Activated naive CD8-positive, alpha-beta T cell (primary cell): ENCODE results near the gene CEACAM16.

Experiments used
- H3K27ac Mint-ChIP-seq: one replicate; pipeline ENCODE4 v1.8.0; 2021; ENCODE audit warnings: mixed read lengths
- H3K27me3 Mint-ChIP-seq: one replicate; pipeline ENCODE4 v1.8.0; 2021; ENCODE audit warnings: mixed read lengths
- H3K36me3 Mint-ChIP-seq: one replicate; pipeline ENCODE4 v1.8.0; 2021; ENCODE audit warnings: mixed read lengths
- H3K4me1 Mint-ChIP-seq: one replicate; pipeline ENCODE4 v1.8.0; 2021; ENCODE audit warnings: low read depth, mixed read lengths
- H3K4me3 Mint-ChIP-seq: one replicate; pipeline ENCODE4 v1.8.0; 2021; ENCODE audit warnings: mild to moderate bottlenecking, mixed read lengths
- H3K9me3 Mint-ChIP-seq: one replicate; pipeline ENCODE4 v1.8.0; 2021; ENCODE audit warnings: low read depth, mixed read lengths

Gene CEACAM16

GRCh38 chr19:44738136-44738535, 39.2 kb downstream of the CEACAM16 start:
- peaks cover 3% of the 10 kb centered on the region for H3K4me1 Mint-ChIP-seq
- peak overlapping the region; percentile 28 for H3K27ac Mint-ChIP-seq
- H3K9me3 Mint-ChIP-seq = no peaks in the 10 kb centered on the region
- H3K27me3 Mint-ChIP-seq = no peaks in the 10 kb centered on the region
- no peak overlapping the region for H3K4me3 Mint-ChIP-seq
- no peaks in the 10 kb centered on the region for H3K36me3 Mint-ChIP-seq

- Mint-ChIP-seq H3K27me3 (no peaks in the 10 kb centered on the region), H3K36me3 (no peaks in the 10 kb centered on the region), H3K4me1 (peaks cover 3% of the 10 kb centered on the region), H3K27ac (no peak overlapping the region), H3K9me3 (no peaks in the 10 kb centered on the region), H3K4me3 (no peak overlapping the region)
Measured at GRCh38 chr19:44738603-44739558, 39.9 kb downstream of the CEACAM16 start.

DNA sequence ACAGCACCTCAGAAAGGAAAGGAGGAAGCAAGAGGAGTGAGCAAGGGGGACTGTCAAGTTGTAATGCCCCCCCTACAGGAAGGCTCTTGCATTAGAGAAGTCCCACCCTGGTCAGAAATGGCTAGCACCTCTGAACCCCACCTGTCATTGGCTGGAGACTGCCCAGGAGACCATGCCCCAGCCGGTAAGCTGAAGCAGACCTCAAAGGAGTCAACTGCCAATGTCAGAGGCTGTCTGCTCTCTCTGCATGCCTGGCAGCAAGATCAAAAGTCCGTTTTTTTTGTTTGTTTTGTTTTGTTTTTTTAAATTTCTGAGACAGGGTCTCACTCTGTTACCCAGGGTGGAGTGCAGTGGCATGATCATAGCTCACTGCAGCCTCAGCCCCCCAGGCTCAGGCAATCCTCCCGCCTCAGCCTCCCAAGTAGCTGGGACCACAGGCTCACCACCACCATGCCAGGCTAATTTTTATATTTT, 41.4 kb downstream of the CEACAM16 start:
- Mint-ChIP-seq H3K9me3 (no peaks in the 10 kb centered on the region), H3K4me1 (peaks cover 3% of the 10 kb centered on the region), H3K27ac (no peak overlapping the region), H3K36me3 (no peaks in the 10 kb centered on the region), H3K27me3 (no peaks in the 10 kb centered on the region), H3K4me3 (no peak overlapping the region)

DNA sequence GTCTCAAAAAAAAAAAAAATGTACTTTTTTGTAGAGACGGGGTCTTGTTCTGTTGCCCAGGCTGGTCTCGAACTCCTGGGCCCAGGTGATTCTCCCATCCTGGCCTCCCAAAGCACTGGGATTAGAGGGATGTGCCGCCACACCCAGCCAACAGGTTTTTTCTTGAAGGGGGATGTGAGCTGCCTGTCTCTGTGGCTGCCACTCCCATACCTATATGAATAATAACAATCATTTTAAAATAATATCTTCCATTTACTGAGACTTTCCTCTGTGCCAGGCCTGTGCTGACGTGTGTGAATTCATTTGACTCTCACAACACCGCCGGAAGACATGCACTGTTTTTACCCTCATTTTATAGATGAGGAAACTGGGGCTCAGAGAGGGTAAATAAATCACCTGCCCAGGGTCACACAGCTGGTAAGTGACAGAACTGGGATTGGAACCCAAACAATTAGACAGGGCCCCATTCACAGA, 42.3 kb downstream of the CEACAM16 start:
- Mint-ChIP-seq H3K27me3 (no peaks in the 10 kb centered on the region), H3K27ac (no peak overlapping the region), H3K36me3 (no peaks in the 10 kb centered on the region), H3K4me3 (no peak overlapping the region), H3K4me1 (peaks cover 6% of the 10 kb centered on the region), H3K9me3 (no peaks in the 10 kb centered on the region)

DNA sequence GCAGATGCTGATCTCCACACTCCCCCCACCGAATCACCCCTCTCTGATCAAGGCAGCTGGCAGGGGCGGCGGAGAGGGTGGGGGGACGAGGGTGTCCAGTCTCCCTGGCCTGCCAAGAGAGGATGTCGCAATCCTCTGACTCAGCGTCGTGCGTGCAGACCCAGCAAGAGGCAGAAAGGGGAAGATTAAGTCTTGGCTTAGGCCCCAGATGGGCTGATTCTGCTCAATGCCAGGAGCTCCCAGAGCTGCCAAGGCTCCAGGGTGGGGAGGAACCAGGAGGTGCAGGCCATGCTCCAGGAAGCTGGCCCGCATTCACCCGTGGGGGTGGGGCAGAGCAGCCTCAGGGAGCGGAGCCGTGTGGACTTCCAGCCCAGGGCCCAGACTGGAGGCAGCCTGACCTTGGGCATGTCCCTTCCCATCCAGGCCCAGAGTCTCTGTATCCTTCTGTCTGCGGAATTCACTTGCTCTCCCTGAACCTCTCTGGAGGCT, 42.9 kb downstream of the CEACAM16 start:
- Mint-ChIP-seq H3K4me3 (no peak overlapping the region), H3K9me3 (no peaks in the 10 kb centered on the region), H3K4me1 (peaks cover 12% of the 10 kb centered on the region), H3K36me3 (no peaks in the 10 kb centered on the region), H3K27me3 (no peaks in the 10 kb centered on the region), H3K27ac (no peak overlapping the region)

GRCh38 chr19:44742330-44743061, 43.5 kb downstream of the CEACAM16 start:
- no peaks in the 10 kb centered on the region for H3K36me3 Mint-ChIP-seq
- no peak overlapping the region for H3K27ac Mint-ChIP-seq
- H3K4me1 Mint-ChIP-seq = peaks cover 17% of the 10 kb centered on the region
- H3K9me3 Mint-ChIP-seq = no peaks in the 10 kb centered on the region
- H3K27me3 Mint-ChIP-seq = no peaks in the 10 kb centered on the region
- H3K4me3 Mint-ChIP-seq = no peak overlapping the region

- peaks cover 30% of the 10 kb centered on the region for H3K4me1 Mint-ChIP-seq
- no peak overlapping the region for H3K4me3 Mint-ChIP-seq
- H3K36me3 Mint-ChIP-seq = no peaks in the 10 kb centered on the region
Measured at GRCh38 chr19:44744871-44745332, 46.0 kb downstream of the CEACAM16 start.

GRCh38 chr19:44745341-44745831, 46.4 kb downstream of the CEACAM16 start:
- no peaks in the 10 kb centered on the region for H3K27me3 Mint-ChIP-seq
- peak overlapping the region; percentile 61 for H3K27ac Mint-ChIP-seq
- peaks cover 34% of the 10 kb centered on the region for H3K4me1 Mint-ChIP-seq
- H3K36me3 Mint-ChIP-seq = no peaks in the 10 kb centered on the region
- H3K4me3 Mint-ChIP-seq = no peak overlapping the region
- no peaks in the 10 kb centered on the region for H3K9me3 Mint-ChIP-seq

More at GRCh38 chr19:44744871-44745332, 46.0 kb downstream of the CEACAM16 start:
- Mint-ChIP-seq H3K9me3 (no peaks in the 10 kb centered on the region), H3K27ac (no peak overlapping the region), H3K27me3 (no peaks in the 10 kb centered on the region)

- Mint-ChIP-seq H3K4me1 (peaks cover 41% of the 10 kb centered on the region), H3K36me3 (peaks cover 2% of the 10 kb centered on the region), H3K4me3 (peak overlapping the region; percentile 62), H3K9me3 (no peaks in the 10 kb centered on the region), H3K27ac (peak overlapping the region; percentile 70), H3K27me3 (no peaks in the 10 kb centered on the region)
Measured at GRCh38 chr19:44745887-44746600, 47.1 kb downstream of the CEACAM16 start.

- Mint-ChIP-seq H3K36me3 (peaks cover 2% of the 10 kb centered on the region), H3K27ac (peak overlapping the region; percentile 70), H3K4me3 (peak overlapping the region; percentile 65), H3K4me1 (peaks cover 46% of the 10 kb centered on the region), H3K27me3 (no peaks in the 10 kb centered on the region), H3K9me3 (no peaks in the 10 kb centered on the region)
Measured at GRCh38 chr19:44746616-44746945, 47.6 kb downstream of the CEACAM16 start.

DNA sequence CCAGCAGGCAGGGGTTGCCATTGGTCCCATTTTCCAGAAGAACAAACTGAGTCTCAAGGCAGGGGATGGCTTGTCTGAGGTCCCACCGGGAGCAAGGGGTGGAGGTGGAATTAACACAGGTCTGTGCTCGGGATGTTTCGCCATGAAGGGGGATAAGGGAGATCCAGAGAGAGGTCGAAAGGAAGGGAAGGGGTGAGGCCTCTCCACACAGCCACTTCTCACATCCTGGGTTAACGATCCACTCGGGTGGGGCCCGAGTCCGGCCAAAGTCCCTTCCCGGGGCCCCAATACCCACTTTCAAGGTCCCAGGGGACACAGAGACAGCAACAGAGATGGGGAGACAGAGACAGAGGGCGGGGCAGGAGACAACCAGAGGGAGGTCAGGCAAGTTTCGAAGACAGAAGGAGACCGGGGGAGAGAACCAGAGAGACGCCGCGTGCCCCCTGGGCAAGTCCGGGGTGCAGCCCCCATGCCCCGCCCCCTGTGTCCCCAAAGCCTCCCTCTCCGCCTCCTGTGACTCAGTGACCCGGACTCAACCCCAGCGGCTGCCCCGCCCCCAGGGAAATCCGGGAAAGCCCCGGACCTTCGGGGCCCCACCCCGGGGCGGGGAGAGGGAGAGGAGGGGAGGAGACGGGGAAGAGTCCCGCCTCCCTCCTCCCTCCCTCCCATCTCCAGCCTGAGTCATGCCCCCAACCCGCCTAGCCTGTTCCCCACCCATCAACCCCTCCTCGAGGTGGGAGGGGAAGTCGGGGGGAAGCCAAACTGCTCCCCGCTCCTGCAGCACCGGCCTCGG, 48.2 kb downstream of the CEACAM16 start:
- Mint-ChIP-seq H3K36me3 (peaks cover 2% of the 10 kb centered on the region), H3K27ac (peak overlapping the region; percentile 92), H3K4me1 (peaks cover 52% of the 10 kb centered on the region), H3K4me3 (peak overlapping the region; percentile 92), H3K27me3 (no peaks in the 10 kb centered on the region), H3K9me3 (no peaks in the 10 kb centered on the region)

- no peaks in the 10 kb centered on the region for H3K9me3 Mint-ChIP-seq
- peak overlapping the region; percentile 92 for H3K27ac Mint-ChIP-seq
- peak overlapping the region; percentile 92 for H3K4me3 Mint-ChIP-seq
- peaks cover 56% of the 10 kb centered on the region for H3K4me1 Mint-ChIP-seq
- no peaks in the 10 kb centered on the region for H3K27me3 Mint-ChIP-seq
- H3K36me3 Mint-ChIP-seq = peaks cover 2% of the 10 kb centered on the region
Measured at GRCh38 chr19:44747739-44748425, 48.9 kb downstream of the CEACAM16 start.
